Activated CD4-positive, alpha-beta T cell treated with anti-CD3 and anti-CD28 coated beads, Interleukin-2, amount 50 U/mL, for 4 hours (primary cell): ENCODE results near the gene FAM50B.

Source experiments
- DNase-seq, 2 experiments: peaks; one replicate each; pipeline ENCODE4 v3.0.0-alpha.2; 2020

FAM50B gene

DNA sequence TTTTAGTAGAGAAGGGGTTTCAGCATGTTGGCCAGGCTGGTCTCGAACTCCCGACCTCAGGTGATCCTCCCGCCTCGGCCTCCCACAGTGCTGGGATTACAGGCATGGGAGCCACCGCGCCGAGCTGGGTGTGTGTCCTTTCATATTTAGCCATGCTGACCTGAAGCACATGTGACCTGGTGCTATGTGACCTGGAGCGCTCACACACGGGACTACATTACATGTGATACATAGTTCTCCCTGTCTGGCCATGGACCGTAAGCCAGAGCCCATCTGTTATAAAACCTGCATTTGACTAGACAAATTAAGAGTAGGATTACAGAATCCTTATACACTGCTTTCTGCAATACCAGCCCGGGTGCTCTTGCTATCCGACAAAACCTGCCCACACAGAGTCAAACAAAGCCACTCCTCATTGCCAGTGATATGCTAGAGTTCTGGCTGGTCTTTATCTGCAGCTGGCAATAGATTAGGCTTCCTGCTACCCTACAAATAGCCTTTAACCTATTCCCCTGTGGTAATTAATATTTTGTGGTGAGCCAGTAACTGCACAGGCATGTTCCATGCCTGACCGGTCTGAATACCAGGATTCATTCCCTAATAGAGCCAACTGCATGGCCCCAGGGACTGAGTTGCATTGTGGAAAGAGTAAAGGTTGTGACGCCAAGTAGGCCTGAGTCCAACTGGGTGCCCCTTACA, 26.3 kb upstream of the FAM50B start:
- no peak for DNase-seq

DNA sequence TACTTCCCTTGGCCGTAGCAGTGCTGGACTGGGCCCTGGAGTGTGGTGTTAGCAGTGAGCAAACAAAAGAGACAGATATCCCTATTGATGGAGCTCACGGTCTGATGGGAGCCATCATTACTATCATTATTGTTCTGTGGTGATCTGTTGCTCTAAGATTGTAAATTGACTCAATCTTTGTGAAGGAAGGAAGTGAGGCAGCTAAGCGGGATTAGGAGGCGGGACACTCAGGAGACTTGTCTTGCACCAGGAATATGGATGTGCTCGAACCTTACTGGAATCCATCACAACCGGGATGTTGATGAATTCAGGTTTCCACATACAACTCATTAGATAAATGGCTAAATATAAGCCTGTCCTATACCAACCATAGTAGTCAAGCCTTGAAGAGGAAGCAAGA, 25.5 kb upstream of the FAM50B start:
- DNase-seq = no peak

DNA sequence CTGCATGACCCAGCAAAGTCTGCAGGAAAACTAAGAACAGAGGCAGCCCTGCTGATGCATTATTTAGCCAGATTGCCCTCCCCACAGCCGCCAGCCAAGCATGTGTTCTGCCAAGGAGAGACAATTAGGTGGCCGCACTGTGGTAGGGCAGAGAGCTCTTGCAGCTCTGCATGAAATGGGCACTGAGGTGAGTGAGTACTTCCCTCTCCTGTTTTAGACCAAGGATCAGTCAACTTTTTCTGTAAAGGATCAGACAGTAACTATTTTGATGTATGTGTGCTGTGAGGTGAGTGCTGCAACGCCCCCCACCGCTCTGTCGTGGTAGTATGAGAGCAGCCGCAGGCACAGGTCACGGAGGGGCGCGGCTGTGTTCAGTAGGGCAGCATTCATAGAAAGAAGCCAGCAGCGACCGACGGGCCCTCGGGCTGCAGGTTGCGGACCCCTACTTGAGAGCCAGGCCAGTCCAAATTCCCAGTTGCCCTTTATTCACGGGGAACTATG, 23.8 kb upstream of the FAM50B start:
- DNase-seq = no peak

DNA sequence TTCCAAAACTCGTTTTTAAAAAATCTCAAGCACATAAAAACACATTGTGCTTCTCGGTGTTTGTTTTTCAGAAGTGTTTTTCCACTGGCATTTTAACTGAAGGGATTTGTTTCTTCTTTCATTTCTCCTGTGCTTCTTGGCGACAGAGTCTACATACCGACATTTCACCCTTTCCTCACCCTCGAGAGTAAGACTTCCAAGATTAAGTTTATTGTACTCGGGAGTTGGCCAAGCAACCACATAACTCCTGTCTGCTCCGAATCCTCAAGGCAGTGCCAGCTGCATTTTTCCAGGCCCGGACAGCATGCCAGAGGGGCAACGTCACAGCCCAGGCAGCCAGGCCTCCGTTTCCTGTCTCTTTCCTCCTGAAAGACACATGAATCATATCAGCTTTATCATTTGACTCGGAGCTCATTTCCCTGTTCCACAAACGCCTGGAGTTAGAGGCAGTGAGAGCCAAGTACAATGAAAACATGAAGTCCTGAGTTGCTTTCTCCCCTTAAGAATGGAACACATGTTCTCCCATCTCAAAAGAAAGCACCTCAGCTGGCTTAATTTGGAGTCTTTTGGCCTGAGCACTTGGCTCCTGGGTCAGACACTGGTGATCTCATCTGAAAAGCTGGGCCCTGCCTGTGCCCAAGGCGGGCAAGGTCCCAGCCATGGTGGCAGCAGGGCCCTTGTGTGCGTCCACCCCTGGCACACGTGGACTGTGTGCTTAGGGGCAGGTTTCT, 23.2 kb upstream of the FAM50B start:
- DNase-seq = no peak

DNA sequence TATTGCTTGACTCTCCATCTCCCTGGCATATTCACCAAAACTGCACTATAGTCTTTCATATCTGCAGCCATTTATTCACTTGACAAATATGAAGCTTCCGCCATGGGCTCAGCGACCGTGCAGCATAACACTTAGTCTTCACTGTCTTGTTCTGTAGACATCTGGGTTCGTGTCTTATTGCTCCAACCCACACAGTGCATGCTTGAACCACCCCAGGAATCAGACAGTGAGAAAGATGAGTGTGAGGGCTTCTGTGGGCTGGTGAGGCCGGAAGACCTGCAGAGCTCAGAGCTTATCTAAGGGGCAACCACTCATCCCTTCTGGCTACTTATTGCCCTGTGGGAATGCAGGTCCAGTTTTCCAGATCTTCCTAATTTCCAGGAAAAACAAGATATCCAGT, 19.9 kb upstream of the FAM50B start:
- DNase-seq = no peak

DNA sequence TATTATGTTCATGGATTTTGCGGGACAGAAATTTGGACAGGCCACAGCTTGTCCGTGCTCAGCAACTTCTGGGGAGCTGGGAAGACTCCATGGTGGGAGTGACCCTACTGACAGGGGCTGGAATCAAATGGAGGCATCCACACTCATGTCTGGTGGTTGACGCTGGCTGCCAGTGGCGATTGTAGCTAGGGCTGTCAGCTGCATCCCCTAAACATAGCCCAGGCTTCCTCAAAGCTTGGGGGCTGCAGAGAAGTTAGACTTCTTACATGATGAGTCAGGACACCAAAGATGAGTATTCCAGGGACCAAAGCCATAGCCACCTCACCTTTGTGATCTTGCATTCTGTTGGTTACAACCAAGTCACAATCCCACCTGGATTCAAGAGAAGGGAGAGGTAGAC, 18.4 kb upstream of the FAM50B start:
- no peak for DNase-seq

DNA sequence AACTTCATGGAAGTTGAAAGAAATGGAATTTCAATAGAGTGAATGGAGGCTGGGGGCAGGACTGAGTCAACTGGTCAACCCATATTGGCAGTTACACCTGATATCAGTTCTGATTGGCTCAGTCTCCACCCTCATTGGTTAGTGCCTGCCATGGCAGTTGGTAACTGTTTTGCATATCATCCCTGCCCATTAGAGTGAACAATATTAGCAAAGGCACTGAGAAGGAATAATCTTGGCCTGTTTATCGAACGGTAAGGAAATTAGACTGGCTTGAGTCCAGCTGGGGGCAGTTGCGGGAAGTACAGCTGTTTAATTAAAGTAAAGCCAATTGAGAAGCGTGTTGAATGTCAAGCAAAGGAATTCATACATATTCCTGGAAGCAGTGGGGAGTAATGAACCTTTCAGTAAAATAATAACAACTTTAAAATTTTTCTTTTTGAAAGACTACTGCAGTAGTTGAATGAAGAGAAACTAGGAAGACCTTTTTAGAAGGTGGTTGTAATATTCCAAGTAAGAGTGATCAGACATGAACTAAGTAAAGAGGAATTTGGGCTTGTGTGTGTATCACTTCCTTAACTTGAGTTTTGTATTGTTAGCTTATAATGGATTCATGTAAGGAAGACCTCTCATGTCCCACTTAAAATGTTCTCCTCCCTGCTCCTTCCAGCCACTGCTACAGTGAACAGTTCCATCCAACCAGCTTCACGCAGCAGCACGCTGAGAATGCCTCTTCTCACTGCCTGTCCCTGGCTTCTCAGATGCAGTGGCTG, 17.2 kb upstream of the FAM50B start:
- DNase-seq = no peak

DNA sequence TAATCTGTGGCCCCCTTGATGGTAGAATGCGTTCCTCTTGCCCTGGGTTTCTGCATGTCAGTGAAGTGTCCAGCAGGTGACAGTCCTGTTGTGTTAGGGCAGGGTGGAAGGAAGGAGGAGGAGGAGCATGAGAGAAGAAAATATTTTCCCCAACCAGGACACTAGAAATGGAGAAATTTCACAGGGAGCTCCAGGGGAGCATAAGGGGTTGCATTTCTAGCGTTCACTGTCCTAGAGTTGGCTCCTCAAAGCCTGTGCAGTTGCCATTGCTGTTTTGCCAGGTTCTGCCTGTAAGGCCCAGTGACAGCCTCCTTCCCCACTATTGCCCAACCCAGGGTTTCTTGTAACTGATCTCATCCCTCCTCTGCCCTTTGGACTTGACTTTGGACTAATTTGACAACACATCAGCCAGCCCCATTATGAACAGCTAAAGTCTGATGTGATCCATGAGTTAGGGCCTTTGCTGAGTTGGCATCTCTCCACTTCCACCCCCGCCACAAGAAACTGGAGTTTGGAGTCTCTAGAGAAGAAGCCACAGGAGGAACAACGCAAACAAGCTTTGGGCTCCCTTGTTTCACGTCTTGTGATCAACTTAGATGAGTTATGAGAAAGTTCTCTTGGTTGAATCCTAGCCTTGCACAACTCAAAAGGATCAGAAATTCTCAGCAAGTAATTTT, 14.0 kb upstream of the FAM50B start:
- no peak for DNase-seq

DNA sequence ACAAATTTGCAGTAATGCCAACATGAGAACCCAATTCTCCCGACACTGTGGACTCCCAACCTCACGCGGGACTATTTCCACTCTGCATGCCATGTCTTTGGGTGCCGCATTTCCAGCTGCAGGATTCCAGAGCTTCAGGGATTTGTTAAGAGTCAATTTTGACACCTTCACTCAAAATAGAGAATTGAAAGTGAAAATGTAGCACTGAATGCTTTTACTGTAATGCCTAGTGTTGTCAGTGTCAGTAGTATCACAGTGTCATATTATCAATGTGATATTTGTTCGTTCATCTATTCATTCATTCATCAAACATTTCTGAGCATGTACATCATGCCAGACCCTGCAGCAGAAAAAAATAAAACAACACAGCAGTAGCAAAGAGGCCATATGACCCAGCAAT, 13.4 kb upstream of the FAM50B start:
- no peak for DNase-seq

DNA sequence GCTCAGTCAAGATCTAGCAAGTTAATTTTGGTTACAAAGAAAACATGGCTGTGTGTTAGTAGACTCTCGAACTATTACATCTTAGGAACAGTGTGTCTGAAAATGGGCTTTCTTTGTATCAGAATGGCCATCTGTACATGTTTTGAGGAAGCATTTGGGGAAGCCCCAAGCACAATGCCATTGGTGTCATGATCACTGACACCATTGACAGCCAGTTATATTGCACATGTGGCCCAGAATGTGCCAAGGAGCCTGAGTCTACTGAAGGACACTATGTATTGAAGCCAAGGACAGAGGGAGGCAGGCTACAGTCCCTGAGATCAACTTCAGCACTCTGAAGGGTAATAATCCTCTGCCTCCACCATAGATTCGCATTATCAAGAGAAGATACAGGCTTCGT, 12.6 kb upstream of the FAM50B start:
- no peak for DNase-seq

DNA sequence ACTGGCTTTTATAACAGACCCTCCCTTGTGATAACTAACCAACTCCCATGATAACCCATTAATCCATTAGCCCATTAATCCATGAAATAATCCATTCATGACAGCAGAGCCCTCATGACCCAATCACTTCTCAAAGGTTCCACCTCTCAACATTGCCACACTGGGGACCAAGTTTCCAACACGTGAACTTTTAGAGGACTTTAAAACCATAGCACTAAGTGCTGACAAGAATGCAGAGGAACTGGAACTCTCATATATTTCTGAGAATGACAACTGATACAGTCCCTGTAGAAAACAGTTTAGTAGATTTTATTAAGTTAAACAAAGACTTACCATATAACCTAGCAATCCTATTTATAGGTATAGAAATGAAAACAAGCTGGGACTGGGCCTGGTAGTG, 11.4 kb upstream of the FAM50B start:
- no peak for DNase-seq

DNA sequence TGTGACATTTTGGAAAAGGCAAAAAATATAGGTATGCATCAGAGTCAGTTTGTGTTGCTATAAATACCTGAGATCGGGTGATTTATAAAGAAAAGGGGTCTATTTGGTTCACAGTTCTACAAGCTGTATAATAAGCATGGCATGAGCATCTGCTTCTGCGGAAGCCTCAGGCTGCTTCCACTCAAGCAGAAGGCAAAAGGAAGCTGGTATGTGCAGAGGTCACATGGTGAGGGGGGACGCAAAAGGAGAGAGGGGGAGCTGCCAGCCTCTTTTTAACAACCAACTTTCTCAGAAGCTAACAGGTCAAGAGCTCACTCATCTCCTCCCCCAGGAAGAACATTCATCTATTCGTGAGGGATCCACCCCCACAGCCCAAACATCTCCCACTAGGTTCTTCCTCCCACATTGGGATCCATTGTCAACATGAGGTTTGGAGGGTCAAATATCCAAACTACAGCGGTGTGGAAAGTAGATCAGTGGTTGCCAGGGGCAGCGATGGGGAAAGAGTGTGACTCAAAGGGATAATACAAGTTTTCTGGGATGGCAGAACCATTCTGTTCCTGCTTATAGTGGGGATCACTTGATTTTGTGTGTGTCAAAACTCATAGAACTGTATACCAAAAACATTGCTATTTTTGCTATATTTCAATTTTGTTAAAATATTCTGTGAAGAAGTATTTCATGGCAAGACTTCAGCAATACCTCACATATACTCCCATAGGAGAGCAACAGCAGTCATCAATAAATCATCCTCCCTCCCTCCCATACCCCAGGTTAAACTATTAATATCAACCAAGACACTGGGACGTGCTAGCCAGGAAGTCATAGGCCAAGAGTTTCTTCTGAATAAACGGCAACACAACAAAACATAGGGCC, 9.9 kb upstream of the FAM50B start:
- no peak for DNase-seq

DNA sequence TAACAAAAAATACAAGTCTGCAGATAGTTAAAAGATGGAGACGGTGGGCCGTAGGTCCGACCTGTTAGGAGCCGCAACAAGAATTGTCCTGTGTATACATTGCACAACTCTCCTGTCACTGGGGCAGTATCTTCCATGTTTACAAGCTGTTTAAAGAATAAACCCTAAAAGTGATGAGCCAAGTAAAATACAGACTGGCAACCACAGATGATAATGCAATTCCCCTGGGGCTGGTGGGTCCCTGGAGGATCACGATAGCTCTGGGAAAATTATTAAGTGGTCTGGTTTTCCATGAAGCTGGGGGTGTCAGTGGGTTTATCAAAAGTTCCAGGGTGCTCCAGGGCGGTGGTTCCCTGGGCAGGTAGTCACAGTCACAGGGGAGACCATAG, 8.1 kb upstream of the FAM50B start:
- no peak for DNase-seq

DNA sequence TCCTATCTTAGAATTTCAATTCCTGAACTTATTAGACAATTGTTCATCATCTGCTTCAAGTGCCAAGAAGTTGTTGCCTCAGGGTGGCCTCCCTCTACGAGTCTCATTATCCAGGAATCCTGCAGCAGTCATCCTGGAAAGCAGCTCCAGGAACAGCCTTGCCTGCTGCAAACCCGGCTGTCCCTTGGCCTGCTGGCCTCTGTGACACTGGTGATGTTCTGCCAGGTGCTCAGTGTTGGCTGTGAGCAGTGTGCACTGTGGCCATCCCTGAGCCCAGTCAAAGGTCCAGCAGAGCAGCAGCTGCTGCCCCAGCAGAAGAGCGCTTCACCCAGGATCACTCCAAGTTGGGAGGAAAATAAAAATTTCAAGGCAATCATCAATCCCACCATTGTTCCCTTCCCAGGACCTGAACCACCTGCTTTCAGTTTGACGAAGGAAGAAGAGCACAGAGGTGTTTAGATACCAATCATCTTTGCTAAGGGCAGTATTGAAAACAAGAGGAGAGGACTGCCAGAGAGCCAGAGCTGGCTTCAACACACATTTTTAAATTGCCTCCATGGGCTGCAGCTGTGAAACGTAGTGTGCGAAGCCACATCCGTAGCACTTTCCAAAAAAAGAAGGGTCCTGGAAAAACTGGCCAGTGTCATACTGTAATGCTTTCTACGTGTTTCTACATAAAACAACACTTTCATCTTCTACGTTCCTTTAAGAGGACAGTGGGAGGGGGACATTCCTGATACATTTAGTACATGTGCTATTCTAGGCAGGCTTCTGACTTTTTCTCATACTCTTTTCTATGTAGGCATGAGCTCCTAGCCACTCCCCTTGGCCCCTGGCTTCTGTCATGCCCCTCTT, 7.2 kb upstream of the FAM50B start:
- no peak for DNase-seq

DNA sequence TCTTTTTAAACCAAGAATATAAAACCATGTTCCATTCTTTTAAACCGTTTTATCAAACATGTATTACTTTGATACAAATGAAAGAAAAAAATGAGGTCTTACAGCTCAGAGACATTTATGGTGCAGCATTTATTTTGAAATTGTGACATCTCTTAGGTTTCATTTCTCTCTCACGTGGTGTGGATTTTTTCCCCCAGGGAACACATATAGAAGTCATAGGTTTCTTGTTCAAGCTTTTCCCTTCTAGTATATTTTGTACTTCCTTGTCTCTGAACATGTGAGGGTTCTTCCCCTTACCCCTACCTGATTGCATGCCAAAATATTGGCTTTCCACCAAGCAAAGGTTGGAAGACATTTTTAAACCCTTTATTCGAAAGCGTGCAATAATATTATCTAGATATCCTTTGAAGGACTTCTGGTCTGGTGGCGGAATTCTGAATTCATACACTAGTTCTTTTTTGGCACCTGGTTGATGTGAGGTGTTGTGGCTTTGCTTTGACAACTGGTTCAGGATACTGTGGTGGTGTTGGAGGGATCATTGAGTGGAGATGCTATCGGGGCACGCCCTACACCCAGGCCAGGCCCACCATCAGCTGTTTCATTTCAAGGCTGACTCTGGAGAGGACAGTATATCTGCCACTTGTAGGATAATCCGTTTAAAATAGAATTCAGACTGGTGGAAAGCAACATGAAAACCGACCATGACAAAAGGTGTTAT, 5.6 kb upstream of the FAM50B start:
- no peak for DNase-seq

DNA sequence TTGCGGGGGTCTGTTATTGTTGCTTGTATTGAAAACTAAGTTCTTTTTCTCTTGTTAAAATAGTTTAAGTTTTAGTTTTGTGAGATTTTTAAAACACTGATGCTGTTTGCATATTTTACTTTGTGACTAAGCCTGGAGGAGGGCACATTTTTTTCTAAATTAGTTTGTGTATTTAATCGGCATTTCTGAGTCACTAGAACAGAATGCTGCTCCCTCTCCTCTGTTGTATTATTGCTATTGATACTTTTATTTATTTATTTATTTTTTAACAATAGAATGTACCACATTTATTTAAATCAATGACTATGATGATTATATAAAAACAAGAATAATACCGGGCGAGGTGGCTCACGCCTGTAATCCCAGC, 5.1 kb upstream of the FAM50B start:
- DNase-seq = no peak

DNA sequence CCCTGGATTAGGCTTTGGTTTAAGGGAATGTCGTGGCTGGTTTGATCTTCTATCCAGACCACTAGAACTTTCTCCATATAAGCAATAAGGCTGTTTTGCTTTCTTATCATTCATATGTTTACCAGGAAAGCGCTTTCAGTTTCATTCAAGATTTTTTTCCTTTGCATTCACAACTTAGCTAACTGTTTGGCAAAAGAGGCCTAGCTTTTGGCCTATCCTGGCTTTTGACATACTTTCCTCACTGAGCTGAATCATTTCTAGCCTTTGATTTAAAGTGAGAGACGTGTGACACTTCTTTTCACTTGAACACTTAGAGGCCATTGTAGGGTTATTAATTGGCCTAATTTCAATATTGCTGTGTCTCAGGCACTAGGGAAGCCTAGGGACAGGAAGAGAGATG, 1.7 kb upstream of the FAM50B start:
- no peak for DNase-seq

DNA sequence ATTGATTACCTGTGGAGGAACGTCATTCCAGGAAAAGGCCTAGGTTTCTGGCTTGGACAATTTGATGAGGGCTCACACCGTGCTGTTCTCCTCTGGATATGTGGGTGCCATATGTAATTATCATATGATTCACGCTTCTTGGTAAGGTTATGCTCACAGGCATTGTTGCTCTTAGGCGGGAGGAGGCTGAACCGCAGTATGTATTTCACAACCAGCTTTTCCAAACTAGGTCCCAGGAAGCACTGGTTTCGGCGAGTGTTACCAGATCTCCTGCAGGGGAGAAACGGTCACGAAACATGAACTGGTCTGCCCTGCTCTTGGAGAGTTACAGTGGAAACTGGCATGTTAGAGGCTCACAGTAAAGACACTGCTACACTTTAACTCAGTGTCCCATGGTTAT, 793 bp upstream of the FAM50B start:
- DNase-seq = no peak

DNA sequence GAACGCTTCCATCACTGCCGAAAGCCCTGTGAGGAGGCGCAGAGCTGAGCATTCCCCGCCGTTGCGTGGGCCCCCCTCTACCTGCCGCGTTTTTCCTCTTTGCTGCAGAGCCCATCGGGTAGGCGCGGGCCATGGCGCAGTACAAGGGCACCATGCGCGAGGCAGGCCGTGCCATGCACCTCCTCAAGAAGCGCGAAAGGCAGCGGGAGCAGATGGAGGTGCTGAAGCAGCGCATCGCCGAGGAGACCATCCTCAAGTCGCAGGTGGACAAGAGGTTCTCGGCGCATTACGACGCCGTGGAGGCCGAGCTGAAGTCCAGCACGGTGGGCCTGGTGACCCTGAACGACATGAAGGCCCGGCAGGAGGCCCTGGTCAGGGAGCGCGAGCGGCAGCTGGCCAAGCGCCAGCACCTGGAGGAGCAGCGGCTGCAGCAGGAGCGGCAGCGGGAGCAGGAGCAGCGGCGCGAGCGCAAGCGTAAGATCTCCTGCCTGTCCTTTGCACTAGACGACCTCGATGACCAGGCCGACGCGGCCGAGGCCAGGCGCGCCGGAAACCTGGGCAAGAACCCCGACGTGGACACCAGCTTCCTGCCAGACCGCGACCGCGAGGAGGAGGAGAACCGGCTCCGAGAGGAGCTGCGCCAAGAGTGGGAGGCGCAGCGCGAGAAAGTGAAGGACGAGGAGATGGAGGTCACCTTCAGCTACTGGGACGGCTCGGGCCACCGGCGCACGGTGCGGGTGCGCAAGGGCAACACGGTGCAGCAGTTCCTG, 693 bp downstream of the FAM50B start:
- peak in 1 of 2 experiments; percentile 12 for DNase-seq
